ENCODE results near the gene NELFA.

Gene NELFA

GRCh38 chr4:1956631-1957030 lies 52.1 kb downstream of the NELFA start:
- no peak overlapping the region for H3K27ac ChIP-seq
- no peak for TF ChIP-seq CTCF (IDR thresholded peaks at IDR 0.05)
- TF ChIP-seq ZFX (IDR thresholded peaks at IDR 0.05; ENCODE audit: borderline replicate concordance), result no peak

- H3K27ac ChIP-seq, result no peak overlapping the region
- TF ChIP-seq CTCF (IDR thresholded peaks at IDR 0.05), result no peak
These were observed 55.4 kb downstream of the NELFA start for GRCh38 chr4:1953335-1953734.

GRCh38 chr4:1952719-1953118 lies 56.1 kb downstream of the NELFA start:
- TF ChIP-seq ZFX (IDR thresholded peaks at IDR 0.05; ENCODE audit: borderline replicate concordance) (no peak), CTCF (IDR thresholded peaks at IDR 0.05) (no peak)
- no peak overlapping the region for H3K27ac ChIP-seq

- H3K27ac ChIP-seq, result no peak overlapping the region
- TF ChIP-seq ZFX (IDR thresholded peaks at IDR 0.05; ENCODE audit: borderline replicate concordance), result no peak
- TF ChIP-seq CTCF (IDR thresholded peaks at IDR 0.05), result no peak
These were observed 56.6 kb downstream of the NELFA start for GRCh38 chr4:1952058-1952700.

GRCh38 chr4:1950369-1950768 lies 58.4 kb downstream of the NELFA start:
- H3K27ac ChIP-seq, result no peak overlapping the region

GRCh38 chr4:1948892-1949436 lies 59.8 kb downstream of the NELFA start:
- H3K27ac ChIP-seq, result no peak overlapping the region
- no peak for TF ChIP-seq ZFX (IDR thresholded peaks at IDR 0.05; ENCODE audit: borderline replicate concordance)
- no peak for TF ChIP-seq CTCF (IDR thresholded peaks at IDR 0.05)

More at GRCh38 chr4:1950369-1950768, 58.4 kb downstream of the NELFA start:
- no peak for TF ChIP-seq ZFX (IDR thresholded peaks at IDR 0.05; ENCODE audit: borderline replicate concordance)
- no peak for TF ChIP-seq CTCF (IDR thresholded peaks at IDR 0.05)

- no peak overlapping the region for H3K27ac ChIP-seq
- no peak for TF ChIP-seq ZFX (IDR thresholded peaks at IDR 0.05; ENCODE audit: borderline replicate concordance)
- TF ChIP-seq CTCF (IDR thresholded peaks at IDR 0.05), result no peak
These were observed 60.5 kb downstream of the NELFA start for GRCh38 chr4:1948232-1948631.

Data from 22Rv1 (cell line).